Natural killer cell (primary cell): ENCODE data around the gene SIPA1L3. TPM values are rescaled to one million over a fixed set of nuclear protein-coding genes. Genes with fewer than 3 reads are reported as not detected.

Experiments used
- ATAC-seq, 3 donors: fragments of 150-1000 bp in 2 of 3; fragments of 200-7000 bp in 1 of 3; cut with Tn5 transposase; 1 replicate in 1 of 3; 2 replicates in 2 of 3; pipeline ENCODE4 v1.10.0; 2021; ENCODE audit warnings: mild to moderate bottlenecking in 2 of 3, moderate library complexity in 2 of 3
- DNase-seq, 2 donors: peaks; one replicate each; pipeline versions ENCODE4 v3.0.0 to v3.0.0-alpha.2; 2013 to 2021; ENCODE audit warnings: mixed read lengths in 1 of 2
- H3K27ac ChIP-seq: one replicate; pipeline ENCODE4 v1.5.1; 2013; ENCODE audit warnings: mild to moderate bottlenecking, low read length
- H3K27me3 ChIP-seq: one replicate; pipeline ENCODE4 v1.6.1; 2013; ENCODE audit warnings: low read length; ENCODE audit not compliant: control insufficient read depth, insufficient read depth
- H3K36me3 ChIP-seq: one replicate; pipeline ENCODE4 v1.6.1; 2013; ENCODE audit warnings: low read length; ENCODE audit not compliant: control insufficient read depth, insufficient read depth
- H3K4me1 ChIP-seq: one replicate; pipeline ENCODE4 v1.6.1; 2013; ENCODE audit warnings: low read length; ENCODE audit not compliant: control insufficient read depth, insufficient read depth
- H3K4me3 ChIP-seq: one replicate; pipeline ENCODE4 v1.5.1; 2013; ENCODE audit warnings: low read length
- H3K9me3 ChIP-seq: one replicate; pipeline ENCODE4 v1.6.1; 2013; ENCODE audit warnings: low read length; ENCODE audit not compliant: control insufficient read depth, insufficient read depth
- H3K27ac Mint-ChIP-seq, 2 donors: one replicate each; pipeline ENCODE4 v1.8.0; 2022; ENCODE audit warnings: mild to moderate bottlenecking in 2 of 2, mixed read lengths in 2 of 2, moderate library complexity in 1 of 2
- H3K27me3 Mint-ChIP-seq, 2 donors: one replicate each; pipeline ENCODE4 v1.8.0; 2022; ENCODE audit warnings: low read depth in 2 of 2, mixed read lengths in 2 of 2
- H3K36me3 Mint-ChIP-seq: one replicate; pipeline ENCODE4 v1.8.0; 2022; ENCODE audit warnings: mixed read lengths
- H3K4me1 Mint-ChIP-seq, 2 donors: one replicate each; pipeline ENCODE4 v1.8.0; 2022; ENCODE audit warnings: mixed read lengths in 2 of 2
- H3K4me3 Mint-ChIP-seq: one replicate; pipeline ENCODE4 v1.8.0; 2022; ENCODE audit warnings: mild to moderate bottlenecking, moderate library complexity, mixed read lengths
- H3K9me3 Mint-ChIP-seq, 2 donors: one replicate each; pipeline ENCODE4 v1.8.0; 2022; ENCODE audit warnings: mixed read lengths in 2 of 2
- CTCF ChIP-seq: fragments of 200-600 bp; IDR thresholded peaks from one replicate; pipeline ENCODE4 v1.8.0; 2022; ENCODE audit warnings: antibody characterized with exemption
- WGBS: methylation state at CpG from one replicate; pipeline ENCODE4 v1.1.7; 2013; ENCODE audit warnings: missing lambda C conversion rate; ENCODE audit not compliant: insufficient coverage; 5-methylcytosine and 5-hydroxymethylcytosine counted together
- intact Hi-C: fragments of 100-400 bp; cut with micrococcal nuclease; formaldehyde crosslinking; loops from one replicate; pipeline ENCODE4 v1.14.2; 2022
- total RNA-seq, 4 donors: library from RNA; stranded (reverse); fragments of 120-200 nt in 1 of 4; gene quantifications; one replicate each; pipeline versions ENCODE4 v1.2.3 to v1.2.4, GENCODE V29; 2013 to 2022

The SIPA1L3 gene
- total RNA-seq, 3 donors from 2014 or later (not counting 1 experiment from before 2014, with no cell fraction given) = 34.4 to 35.8 (median 35.4) TPM

DNA sequence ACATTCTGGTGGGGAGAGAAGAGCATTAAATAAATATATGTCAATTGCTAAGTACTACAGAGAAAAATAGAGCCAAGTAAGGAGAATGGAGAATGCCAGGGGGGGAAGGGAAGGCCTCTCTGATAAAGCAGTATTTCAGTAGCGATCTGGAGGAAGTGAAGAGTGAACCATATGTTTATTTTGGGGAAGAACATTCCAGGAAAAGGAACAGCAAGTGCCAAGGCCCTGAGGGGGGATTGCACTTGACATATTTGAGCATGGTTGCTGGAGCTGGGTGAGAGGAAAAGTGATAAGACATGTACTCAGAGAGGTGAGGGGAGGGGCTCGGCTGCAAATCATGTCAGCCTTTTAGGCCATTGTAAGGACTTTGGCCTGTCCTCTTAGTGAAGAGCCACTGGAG is 31.0 kb upstream of the SIPA1L3 start:
- Histone ChIP-seq H3K27me3 (no peaks in the 10 kb centered on the region), H3K4me3 (no peak overlapping the region), H3K4me1 (no peaks in the 10 kb centered on the region), H3K9me3 (no peaks in the 10 kb centered on the region), H3K27ac (no peak overlapping the region), H3K36me3 (no peaks in the 10 kb centered on the region)
- Mint-ChIP-seq H3K4me3 (no peak overlapping the region), H3K27me3 (peaks cover 0 to 7% of the 10 kb centered on the region in 2 donors), H3K9me3 (no peaks in the 10 kb centered on the region), H3K27ac (no peak overlapping the region), H3K36me3 (no peaks in the 10 kb centered on the region), H3K4me1 (no peaks in the 10 kb centered on the region)
- ATAC-seq (no peak), DNase-seq (no peak)
- WGBS = 48% methylated on average over 2 of the region's 2 CpGs
- intact Hi-C loops = no loop called here
- TF ChIP-seq CTCF = no peak

- Mint-ChIP-seq H3K9me3 (no peaks in the 10 kb centered on the region), H3K4me3 (no peak overlapping the region)
These were observed 29.9 kb upstream of the SIPA1L3 start for GRCh38 chr19:37877147-37877546.

DNA sequence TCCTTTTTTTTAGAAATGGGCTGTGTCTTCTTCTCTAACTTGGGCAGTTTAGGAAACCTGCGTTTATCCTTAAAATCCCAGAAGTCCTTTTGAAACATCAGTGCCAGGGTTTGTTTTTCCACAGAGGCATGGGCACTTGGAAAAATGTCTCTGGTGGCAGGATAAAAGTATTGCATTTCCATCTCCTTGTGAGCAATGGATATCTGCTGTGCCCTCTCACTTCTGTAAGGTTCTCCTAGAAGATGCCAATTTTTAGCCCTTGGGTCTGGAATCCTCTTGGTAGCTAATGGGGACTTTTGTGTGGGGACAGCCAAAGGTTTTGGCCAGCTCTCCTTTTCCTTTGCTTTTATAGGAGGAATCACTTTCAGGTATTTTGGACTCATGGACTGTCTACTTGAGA is 21.6 kb upstream of the SIPA1L3 start:
- 82% methylated on average over 1 of the region's 1 CpG for WGBS
- ATAC-seq (no peak), DNase-seq (no peak)
- Mint-ChIP-seq H3K9me3 (no peaks in the 10 kb centered on the region), H3K4me3 (no peak overlapping the region), H3K27ac (no peak overlapping the region), H3K4me1 (no peaks in the 10 kb centered on the region), H3K27me3 (no peaks in the 10 kb centered on the region), H3K36me3 (no peaks in the 10 kb centered on the region)
- intact Hi-C loops = no loop called here
- H3K9me3 ChIP-seq = peaks cover 11% of the 10 kb centered on the region
- H3K27ac ChIP-seq = no peak overlapping the region
- H3K27me3 ChIP-seq = peaks cover 3% of the 10 kb centered on the region
- no peak overlapping the region for H3K4me3 ChIP-seq
- H3K4me1 ChIP-seq = no peaks in the 10 kb centered on the region
- no peak for TF ChIP-seq CTCF
- no peaks in the 10 kb centered on the region for H3K36me3 ChIP-seq

More at GRCh38 chr19:37877147-37877546, 29.9 kb upstream of the SIPA1L3 start:
- Histone ChIP-seq H3K4me3 (no peak overlapping the region), H3K9me3 (peaks cover 3% of the 10 kb centered on the region), H3K4me1 (no peaks in the 10 kb centered on the region), H3K27ac (no peak overlapping the region), H3K36me3 (no peaks in the 10 kb centered on the region), H3K27me3 (no peaks in the 10 kb centered on the region)
- H3K36me3 Mint-ChIP-seq = no peaks in the 10 kb centered on the region
- no peaks in the 10 kb centered on the region for H3K4me1 Mint-ChIP-seq
- ATAC-seq = no peak
- H3K27me3 Mint-ChIP-seq = peaks cover 0 to 7% of the 10 kb centered on the region in 2 donors
- DNase-seq = no peak
- intact Hi-C loops = no loop called here
- TF ChIP-seq CTCF = no peak
- WGBS = 86% methylated on average over 1 of the region's 3 CpGs
- H3K27ac Mint-ChIP-seq = no peak overlapping the region

DNA sequence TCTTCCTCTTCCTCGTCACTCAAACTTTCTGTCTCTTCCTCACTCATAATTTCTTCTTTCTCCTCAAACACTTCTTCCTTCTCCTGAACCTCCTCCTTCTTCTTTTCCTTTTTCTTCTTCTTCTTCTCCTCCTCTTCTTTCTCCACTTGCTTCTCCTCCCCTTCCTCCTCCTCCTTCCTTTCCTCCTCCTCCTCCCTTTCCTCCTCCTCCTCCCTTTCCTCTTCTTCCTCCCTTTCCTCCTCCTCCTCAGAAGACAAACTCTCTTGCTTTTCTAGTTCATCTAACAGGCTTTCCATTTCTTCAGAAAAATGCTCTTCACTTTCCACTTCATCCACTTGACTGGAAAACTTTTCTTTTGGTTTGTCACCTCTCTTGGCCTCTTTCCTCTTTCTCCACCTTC is 20.4 kb upstream of the SIPA1L3 start:
- H3K27ac ChIP-seq = no peak overlapping the region
- H3K4me1 ChIP-seq = no peaks in the 10 kb centered on the region
- Mint-ChIP-seq H3K27me3 (peaks cover 0 to under 1% of the 10 kb centered on the region in 2 donors), H3K4me1 (no peaks in the 10 kb centered on the region), H3K9me3 (no peaks in the 10 kb centered on the region), H3K36me3 (no peaks in the 10 kb centered on the region), H3K27ac (no peak overlapping the region), H3K4me3 (no peak overlapping the region)
- DNase-seq (no peak), ATAC-seq (no peak)
- TF ChIP-seq CTCF = no peak
- 85% methylated on average over 1 of the region's 1 CpG for WGBS
- peaks cover 3% of the 10 kb centered on the region for H3K27me3 ChIP-seq
- H3K4me3 ChIP-seq = no peak overlapping the region
- no peaks in the 10 kb centered on the region for H3K36me3 ChIP-seq
- H3K9me3 ChIP-seq = peaks cover 11% of the 10 kb centered on the region
- intact Hi-C loops = no loop called here
